Spleen (tissue), 7 donors: ENCODE results near the gene DLD.

Source experiments
- POLR2A ChIP-seq, 3 donors: fragments of 450-650 bp; IDR thresholded peaks; one replicate each; pipeline ENCODE4 v1.5.1; 2017; ENCODE audit warnings: antibody characterized with exemption in 3 of 3, mild to moderate bottlenecking in 1 of 3
- TF ChIP-seq, protein P1 (sequence below), 11 experiments: fragments of 200-600 bp in 7 of 11; fragments of 450-650 bp in 4 of 11; sonication (generic) in 4 of 11; IDR thresholded peaks in 8 of 11; conservative IDR thresholded peaks in 3 of 11; 1 replicate in 7 of 11; 2 replicates in 4 of 11; pipeline versions ENCODE4 v1.4.0 to v1.8.0; 2016 to 2021; ENCODE audit warnings: antibody characterized with exemption in 11 of 11, inconsistent platforms in 4 of 11, mild to moderate bottlenecking in 1 of 11
- donor health status: DM: no; HTN: no; CAD: no; lungs with moderate emphysema.
- donor health status: DM: no; HTN: no; CAD: no.
- donor health status: DM: no; HTN: no; CAD: no.

DNA sequence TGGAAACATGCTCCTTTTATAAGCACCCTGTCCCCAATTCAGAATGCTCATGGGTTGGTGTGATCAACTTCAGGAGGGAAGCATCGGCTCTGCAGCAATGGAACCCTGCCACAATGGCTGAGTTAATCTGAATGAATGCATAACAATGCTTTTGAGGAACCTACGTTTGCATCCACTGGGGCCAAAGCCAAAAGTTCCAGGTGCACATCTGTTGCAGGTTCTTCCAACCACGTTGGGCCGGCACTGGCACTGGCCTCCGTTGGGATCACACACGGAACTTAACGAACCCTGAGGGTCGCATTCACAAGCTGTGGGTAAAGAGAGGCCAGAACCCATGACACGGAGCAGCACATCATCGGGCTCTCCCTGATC, 68.5 kb downstream of the DLD start:
- TF ChIP-seq, protein P1, sequence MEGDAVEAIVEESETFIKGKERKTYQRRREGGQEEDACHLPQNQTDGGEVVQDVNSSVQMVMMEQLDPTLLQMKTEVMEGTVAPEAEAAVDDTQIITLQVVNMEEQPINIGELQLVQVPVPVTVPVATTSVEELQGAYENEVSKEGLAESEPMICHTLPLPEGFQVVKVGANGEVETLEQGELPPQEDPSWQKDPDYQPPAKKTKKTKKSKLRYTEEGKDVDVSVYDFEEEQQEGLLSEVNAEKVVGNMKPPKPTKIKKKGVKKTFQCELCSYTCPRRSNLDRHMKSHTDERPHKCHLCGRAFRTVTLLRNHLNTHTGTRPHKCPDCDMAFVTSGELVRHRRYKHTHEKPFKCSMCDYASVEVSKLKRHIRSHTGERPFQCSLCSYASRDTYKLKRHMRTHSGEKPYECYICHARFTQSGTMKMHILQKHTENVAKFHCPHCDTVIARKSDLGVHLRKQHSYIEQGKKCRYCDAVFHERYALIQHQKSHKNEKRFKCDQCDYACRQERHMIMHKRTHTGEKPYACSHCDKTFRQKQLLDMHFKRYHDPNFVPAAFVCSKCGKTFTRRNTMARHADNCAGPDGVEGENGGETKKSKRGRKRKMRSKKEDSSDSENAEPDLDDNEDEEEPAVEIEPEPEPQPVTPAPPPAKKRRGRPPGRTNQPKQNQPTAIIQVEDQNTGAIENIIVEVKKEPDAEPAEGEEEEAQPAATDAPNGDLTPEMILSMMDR (IDR thresholded peaks at IDR 0.05 in 8 of 11, conservative IDR thresholded peaks at IDR 0.05 in 3 of 11), result no peak
- TF ChIP-seq POLR2A (IDR thresholded peaks at IDR 0.05), result no peak
